ENCODE results near the gene BATF2.

- TF ChIP-seq CTCF (IDR thresholded peaks at IDR 0.05) (no peak), POLR2A (IDR thresholded peaks at IDR 0.05) (no peak)
Observed at GRCh38 chr11:65021509-65021908, 24.7 kb upstream of the BATF2 start.

All from lower leg skin (tissue), 3 donors.